ENCODE results near the gene PARD3B. TPM values are rescaled to one million over a fixed set of nuclear protein-coding genes. Genes with fewer than 3 reads are reported as not detected.

PARD3B gene
- total RNA-seq, 1 experiment from 2014 or later = 3.9 TPM

DNA sequence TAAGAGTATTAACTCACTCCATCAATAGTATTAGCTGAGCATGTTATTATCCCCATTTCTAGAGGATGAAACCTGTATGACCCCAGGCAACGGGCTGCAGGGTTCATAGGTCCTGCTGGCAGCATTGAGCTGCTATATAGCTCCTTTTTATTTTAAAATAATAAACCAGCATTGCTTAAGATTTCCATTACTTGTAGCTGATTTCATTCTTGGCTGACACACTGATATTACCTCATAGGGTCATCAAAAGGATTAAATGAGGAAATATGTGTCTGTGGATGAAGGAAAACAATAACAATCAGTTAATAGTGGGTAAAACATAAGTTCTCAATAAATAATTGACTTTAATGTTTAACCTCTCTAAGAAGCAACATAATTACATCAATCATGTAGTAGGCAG, 1088.7 kb downstream of the PARD3B start:
- intact Hi-C loops (cut with micrococcal nuclease) = no loop called here
- H3K9me3 ChIP-seq (ENCODE audit: low read length) = no peaks in the 10 kb centered on the region
- CTCF ChIA-PET = no interaction called here

DNA sequence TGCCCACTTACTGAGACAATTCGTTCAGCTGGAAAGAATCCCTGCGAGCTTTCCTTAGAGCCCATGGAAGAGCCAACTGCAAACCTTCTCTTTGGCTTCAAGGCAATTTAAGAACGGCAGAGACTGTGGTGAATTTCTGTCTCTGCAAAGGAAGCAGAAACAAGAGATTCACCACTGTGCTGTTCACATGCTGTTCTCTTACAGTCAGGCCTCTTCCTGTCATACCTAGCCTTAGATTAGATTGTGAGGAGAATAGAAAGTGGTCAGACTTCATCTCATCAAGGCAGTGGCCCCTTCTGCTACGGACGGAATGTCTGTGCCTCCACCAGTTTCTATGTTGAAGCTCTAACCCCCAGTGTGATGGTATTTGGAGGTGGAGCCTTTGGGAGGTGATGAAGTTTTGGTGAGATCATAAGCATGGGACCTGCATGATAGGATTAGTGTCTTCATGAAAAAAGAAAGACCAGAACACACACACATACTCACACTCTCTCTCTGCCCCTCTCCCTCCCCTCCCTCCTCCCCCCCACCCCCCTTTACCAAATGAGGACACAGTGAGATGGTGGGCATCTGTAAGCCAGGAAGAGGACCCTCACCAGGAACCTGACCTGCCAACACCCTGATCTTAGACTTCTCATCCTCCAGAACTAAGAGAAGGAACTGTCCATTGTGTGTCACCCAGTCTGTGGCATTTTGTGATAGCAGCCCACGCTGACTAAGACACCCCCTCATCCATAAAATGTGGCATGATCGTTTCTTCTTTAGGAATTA, 1091.5 kb downstream of the PARD3B start:
- H3K4me2 ChIP-seq (ENCODE audit: low read length) = no peak overlapping the region
- intact Hi-C loops (cut with micrococcal nuclease) = no loop called here
- no peak for ATAC-seq
- no peaks in the 10 kb centered on the region for H3K9me3 ChIP-seq (ENCODE audit: low read length)
- no peak overlapping the region for H2AFZ ChIP-seq (ENCODE audit: low read length)
- no peaks in the 10 kb centered on the region for H3K79me2 ChIP-seq (ENCODE audit: low read length)
- TF ChIP-seq, protein P1, sequence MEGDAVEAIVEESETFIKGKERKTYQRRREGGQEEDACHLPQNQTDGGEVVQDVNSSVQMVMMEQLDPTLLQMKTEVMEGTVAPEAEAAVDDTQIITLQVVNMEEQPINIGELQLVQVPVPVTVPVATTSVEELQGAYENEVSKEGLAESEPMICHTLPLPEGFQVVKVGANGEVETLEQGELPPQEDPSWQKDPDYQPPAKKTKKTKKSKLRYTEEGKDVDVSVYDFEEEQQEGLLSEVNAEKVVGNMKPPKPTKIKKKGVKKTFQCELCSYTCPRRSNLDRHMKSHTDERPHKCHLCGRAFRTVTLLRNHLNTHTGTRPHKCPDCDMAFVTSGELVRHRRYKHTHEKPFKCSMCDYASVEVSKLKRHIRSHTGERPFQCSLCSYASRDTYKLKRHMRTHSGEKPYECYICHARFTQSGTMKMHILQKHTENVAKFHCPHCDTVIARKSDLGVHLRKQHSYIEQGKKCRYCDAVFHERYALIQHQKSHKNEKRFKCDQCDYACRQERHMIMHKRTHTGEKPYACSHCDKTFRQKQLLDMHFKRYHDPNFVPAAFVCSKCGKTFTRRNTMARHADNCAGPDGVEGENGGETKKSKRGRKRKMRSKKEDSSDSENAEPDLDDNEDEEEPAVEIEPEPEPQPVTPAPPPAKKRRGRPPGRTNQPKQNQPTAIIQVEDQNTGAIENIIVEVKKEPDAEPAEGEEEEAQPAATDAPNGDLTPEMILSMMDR (conservative IDR thresholded peaks at IDR 0.05; ENCODE audit: low read depth, low read length) = no peak
- TF ChIP-seq EZH2 (IDR thresholded peaks at IDR 0.05; ENCODE audit: low read length, unreplicated experiment) = no peak
- no peak for TF ChIP-seq EZH2phosphoT487 (IDR thresholded peaks at IDR 0.05; ENCODE audit: borderline replicate concordance, low read length)
- H3K4me1 ChIP-seq (ENCODE audit: insufficient read depth, low read length) = peaks cover 9% of the 10 kb centered on the region; the same call in 1 of the 2 replicates
- no peaks in the 10 kb centered on the region for H3K36me3 ChIP-seq (ENCODE audit: low read depth, low read length)
- H3F3A ChIP-seq (ENCODE audit: low read length, unreplicated experiment) = no peaks in the 10 kb centered on the region
- no peak overlapping the region for H3K4me3 ChIP-seq (ENCODE audit: low read length)
- H4K20me1 ChIP-seq (ENCODE audit: low read length) = no peaks in the 10 kb centered on the region
- no peaks in the 10 kb centered on the region for H3K9me2 ChIP-seq (replicated peaks; ENCODE audit: low read length)
- H3K27me3 ChIP-seq (ENCODE audit: low read length) = peaks cover 4% of the 10 kb centered on the region; the same call in 1 of the 2 replicates
- DNase-seq = no peak
- no peak overlapping the region for H3K27ac ChIP-seq (ENCODE audit: low read length)
- ChIA-PET CTCF (no interaction called here), POLR2A (ENCODE audit: unreplicated experiment) (no interaction called here)
- BruUV-seq (replicated peaks) = no TSS peak
- no peak overlapping the region for H3K9ac ChIP-seq (ENCODE audit: low read length)

More for the DNA sequence above, 1088.7 kb downstream of the PARD3B start:
- no peaks in the 10 kb centered on the region for H3F3A ChIP-seq (ENCODE audit: low read length, unreplicated experiment)
- peaks cover 9% of the 10 kb centered on the region; the same call in 1 of the 2 replicates for H3K4me1 ChIP-seq (ENCODE audit: insufficient read depth, low read length)
- TF ChIP-seq, protein P1 (conservative IDR thresholded peaks at IDR 0.05; ENCODE audit: low read depth, low read length) = no peak
- TF ChIP-seq EZH2 (IDR thresholded peaks at IDR 0.05; ENCODE audit: low read length, unreplicated experiment) = no peak
- TF ChIP-seq EZH2phosphoT487 (IDR thresholded peaks at IDR 0.05; ENCODE audit: borderline replicate concordance, low read length) = no peak
- H3K36me3 ChIP-seq (ENCODE audit: low read depth, low read length) = no peaks in the 10 kb centered on the region
- ATAC-seq (no peak), DNase-seq (no peak)
- no peaks in the 10 kb centered on the region for H3K79me2 ChIP-seq (ENCODE audit: low read length)
- no peaks in the 10 kb centered on the region for H4K20me1 ChIP-seq (ENCODE audit: low read length)
- H3K27ac ChIP-seq (ENCODE audit: low read length) = no peak overlapping the region
- no peak overlapping the region for H3K4me2 ChIP-seq (ENCODE audit: low read length)
- no TSS peak for BruUV-seq (replicated peaks)
- no peaks in the 10 kb centered on the region for H3K9me2 ChIP-seq (replicated peaks; ENCODE audit: low read length)
- H2AFZ ChIP-seq (ENCODE audit: low read length) = no peak overlapping the region
- peaks cover 4% of the 10 kb centered on the region; the same call in 1 of the 2 replicates for H3K27me3 ChIP-seq (ENCODE audit: low read length)
- H3K4me3 ChIP-seq (ENCODE audit: low read length) = no peak overlapping the region
- POLR2A ChIA-PET (ENCODE audit: unreplicated experiment) = no interaction called here
- no peak overlapping the region for H3K9ac ChIP-seq (ENCODE audit: low read length)

DNA sequence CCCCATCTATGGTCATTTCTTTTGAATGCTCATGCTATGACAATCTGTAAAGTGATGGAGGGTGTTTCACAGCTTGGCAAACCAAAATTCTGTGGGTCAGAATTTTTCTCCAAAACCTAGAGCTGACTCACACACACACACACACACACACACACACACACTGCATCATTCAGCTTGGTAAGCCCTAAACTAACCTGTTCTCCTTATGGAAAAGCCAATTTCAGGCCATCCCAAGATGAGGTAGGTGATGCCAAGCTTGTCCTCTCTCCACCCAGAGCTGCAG, 1092.0 kb downstream of the PARD3B start:
- Histone ChIP-seq H3K27ac (ENCODE audit: low read length) (no peak overlapping the region), H2AFZ (ENCODE audit: low read length) (no peak overlapping the region), H3K79me2 (ENCODE audit: low read length) (no peaks in the 10 kb centered on the region), H3F3A (ENCODE audit: low read length, unreplicated experiment) (no peaks in the 10 kb centered on the region), H3K9me2 (replicated peaks; ENCODE audit: low read length) (no peaks in the 10 kb centered on the region), H3K4me2 (ENCODE audit: low read length) (peak overlapping the region; percentile 42; the same call in 1 of the 2 replicates), H3K4me3 (ENCODE audit: low read length) (no peak overlapping the region), H3K36me3 (ENCODE audit: low read depth, low read length) (no peaks in the 10 kb centered on the region), H3K9ac (ENCODE audit: low read length) (no peak overlapping the region), H4K20me1 (ENCODE audit: low read length) (no peaks in the 10 kb centered on the region), H3K27me3 (ENCODE audit: low read length) (peaks cover 4% of the 10 kb centered on the region; the same call in 1 of the 2 replicates), H3K9me3 (ENCODE audit: low read length) (no peaks in the 10 kb centered on the region), H3K4me1 (ENCODE audit: insufficient read depth, low read length) (peaks cover 9% of the 10 kb centered on the region; the same call in 1 of the 2 replicates)
- CTCF ChIA-PET = no interaction called here
- no TSS peak for BruUV-seq (replicated peaks)
- intact Hi-C loops (cut with micrococcal nuclease) = no loop called here
- TF ChIP-seq EZH2phosphoT487 (IDR thresholded peaks at IDR 0.05; ENCODE audit: borderline replicate concordance, low read length) = no peak
- TF ChIP-seq, protein P1 (conservative IDR thresholded peaks at IDR 0.05; ENCODE audit: low read depth, low read length) = no peak
- no peak for TF ChIP-seq EZH2 (IDR thresholded peaks at IDR 0.05; ENCODE audit: low read length, unreplicated experiment)
- POLR2A ChIA-PET (ENCODE audit: unreplicated experiment) = no interaction called here
- DNase-seq (no peak), ATAC-seq (no peak)

All from PC-3 (cell line).